HepG2 (cell line): ENCODE measurements around the gene NUBP2. TPM values are rescaled to one million over a fixed set of nuclear protein-coding genes. Genes with fewer than 3 reads are reported as not detected.

Source experiments
- E2F1 ChIP-seq: sonication (generic); formaldehyde crosslinking; IDR thresholded peaks from 2 replicates; pipeline ENCODE4 v1.5.0; 2020; ENCODE audit warnings: missing genetic modification reagents
- FOXM1 ChIP-seq: sonication (generic); formaldehyde crosslinking; IDR thresholded peaks from 2 replicates; pipeline ENCODE4 v1.5.0; 2020; ENCODE audit warnings: missing genetic modification reagents
- POLR2A ChIP-seq, 2 experiments: IDR thresholded peaks; 2 replicates each; pipeline ENCODE4 v1.6.1; 2011; ENCODE audit warnings: low read depth in 2 of 2, low read length in 2 of 2, mild to moderate bottlenecking in 1 of 2, moderate library complexity in 1 of 2; ENCODE audit not compliant: insufficient read depth in 1 of 2
- ZNF407 ChIP-seq: sonication (generic); formaldehyde crosslinking; IDR thresholded peaks from one replicate; pipeline ENCODE4 v1.5.1; 2020; ENCODE audit warnings: mild to moderate bottlenecking, missing genetic modification reagents; ENCODE audit errors: not compliant biosample characterization
- ZNF441 ChIP-seq: sonication (generic); formaldehyde crosslinking; IDR thresholded peaks from 2 replicates; pipeline ENCODE4 v1.7.0; 2021; ENCODE audit warnings: missing genetic modification reagents, borderline replicate concordance
- ZNF501 ChIP-seq: sonication (generic); formaldehyde crosslinking; IDR thresholded peaks from 2 replicates; pipeline ENCODE4 v1.5.1; 2020; ENCODE audit warnings: mild to moderate bottlenecking, moderate library complexity, missing genetic modification reagents
- ZNF574 ChIP-seq: sonication (generic); formaldehyde crosslinking; IDR thresholded peaks from 2 replicates; pipeline ENCODE4 v1.4.0; 2020; ENCODE audit warnings: missing genetic modification reagents
- ZNF616 ChIP-seq: sonication (generic); formaldehyde crosslinking; IDR thresholded peaks from 2 replicates; pipeline ENCODE4 v1.5.0; 2020; ENCODE audit warnings: low read depth, mild to moderate bottlenecking, missing genetic modification reagents
- ZNF775 ChIP-seq: sonication (generic); formaldehyde crosslinking; IDR thresholded peaks from 2 replicates; pipeline ENCODE4 v1.4.0; 2020; ENCODE audit warnings: missing genetic modification reagents, mild to moderate bottlenecking, moderate library complexity, borderline replicate concordance
- polyA plus RNA-seq, 8 experiments: library from polyadenylated mRNA; depleted of rRNA in 3 of 8; stranded (reverse) in 7 of 8; unstranded in 1 of 8; fragments of >200 nt; fragmentation: Illumina TruSeq in 4 of 8; extraction: Trizol in 4 of 8; gene quantifications; 2 replicates each; pipeline versions ENCODE4 v1.2.1 to v1.2.3, GENCODE V29; 2011 to 2016; ENCODE audit warnings: low read depth in 4 of 8, missing spikeins in 1 of 8, mixed read lengths in 1 of 8; ENCODE audit not compliant: insufficient read depth in 1 of 8
- total RNA-seq, 5 experiments: library from RNA; depleted of rRNA; stranded (reverse); fragments of >200 nt; fragmentation: Illumina TruSeq; extraction: Trizol; gene quantifications; 2 replicates each; pipeline ENCODE4 v1.2.3, GENCODE V29; 2016; ENCODE audit warnings: low read depth in 1 of 5
- TF ChIP-seq, protein P1 (sequence below): sonication (generic); formaldehyde crosslinking; IDR thresholded peaks from 2 replicates; pipeline ENCODE4 v1.4.0; 2020; ENCODE audit warnings: missing genetic modification reagents

The NUBP2 gene
- total and polyA plus RNA-seq, 2 of the 13 experiments (the other 11 are each of a cell fraction or from before 2014, with no cell fraction given), result 25.7 to 61.5 TPM

GRCh38 chr16:1782408-1783264, at the start of gene NUBP2, which contains the start of gene SPSB3 (continued):
- no peak for TF ChIP-seq ZNF775
- TF ChIP-seq ZNF407, result no peak
- peak; percentile 41 to 74; a peak in 3 of 4 replicates for TF ChIP-seq POLR2A (IDR thresholded peaks at IDR 0.05; ENCODE audit: insufficient read depth in 1 of 2, low read depth in 2 of 2, low read length in 2 of 2)
- no peak for TF ChIP-seq ZNF441 (CRISPR knock-in tag)
- peak; percentile 38; the same call in 1 of the 2 replicates for TF ChIP-seq ZNF574 (CRISPR knock-in tag)
- TF ChIP-seq, protein P1, sequence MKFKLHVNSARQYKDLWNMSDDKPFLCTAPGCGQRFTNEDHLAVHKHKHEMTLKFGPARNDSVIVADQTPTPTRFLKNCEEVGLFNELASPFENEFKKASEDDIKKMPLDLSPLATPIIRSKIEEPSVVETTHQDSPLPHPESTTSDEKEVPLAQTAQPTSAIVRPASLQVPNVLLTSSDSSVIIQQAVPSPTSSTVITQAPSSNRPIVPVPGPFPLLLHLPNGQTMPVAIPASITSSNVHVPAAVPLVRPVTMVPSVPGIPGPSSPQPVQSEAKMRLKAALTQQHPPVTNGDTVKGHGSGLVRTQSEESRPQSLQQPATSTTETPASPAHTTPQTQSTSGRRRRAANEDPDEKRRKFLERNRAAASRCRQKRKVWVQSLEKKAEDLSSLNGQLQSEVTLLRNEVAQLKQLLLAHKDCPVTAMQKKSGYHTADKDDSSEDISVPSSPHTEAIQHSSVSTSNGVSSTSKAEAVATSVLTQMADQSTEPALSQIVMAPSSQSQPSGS (CRISPR knock-in tag), result peak; percentile 66; the same call in 1 of the 2 replicates
- no peak for TF ChIP-seq E2F1 (CRISPR knock-in tag)
- no peak for TF ChIP-seq ZNF616 (CRISPR knock-in tag)
- no peak for TF ChIP-seq FOXM1 (CRISPR knock-in tag)
- no peak for TF ChIP-seq ZNF501
